Nucleus accumbens (tissue), 56 donors: ENCODE results near the gene PLAAT5.
"Not testable (repeated sequence)": the region's sequence is repeated elsewhere in the genome, so short reads cannot be mapped to it uniquely, and the experiment has no call there.

Experiments used
- DNase-seq, 56 donors: peaks; one replicate each; lab custom pipeline; 2025; lab: John Stamatoyannopoulos, UW

PLAAT5 gene

DNA sequence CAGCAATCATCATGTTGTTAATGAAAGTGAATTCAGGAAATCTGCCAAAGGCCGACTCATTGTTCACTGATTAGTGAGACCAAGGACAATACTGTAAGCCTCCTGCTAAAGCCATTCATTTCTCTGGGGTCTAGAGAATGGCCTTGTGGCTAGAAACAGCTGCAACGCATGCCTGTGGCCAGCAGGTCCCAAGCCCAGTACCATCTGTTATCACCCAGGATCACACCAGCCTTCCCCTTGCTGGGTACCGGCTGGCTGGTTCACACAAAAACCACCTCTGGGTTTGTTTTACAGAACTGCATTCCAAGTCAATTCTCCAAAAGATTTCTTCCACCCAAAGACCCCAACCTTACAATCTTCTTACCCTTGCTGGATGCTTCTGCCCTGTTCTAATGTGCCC lies 1.1 kb downstream of the PLAAT5 start:
- peak in 3 of 56 donors; percentile 9 to 41 (median 37) for DNase-seq

DNA sequence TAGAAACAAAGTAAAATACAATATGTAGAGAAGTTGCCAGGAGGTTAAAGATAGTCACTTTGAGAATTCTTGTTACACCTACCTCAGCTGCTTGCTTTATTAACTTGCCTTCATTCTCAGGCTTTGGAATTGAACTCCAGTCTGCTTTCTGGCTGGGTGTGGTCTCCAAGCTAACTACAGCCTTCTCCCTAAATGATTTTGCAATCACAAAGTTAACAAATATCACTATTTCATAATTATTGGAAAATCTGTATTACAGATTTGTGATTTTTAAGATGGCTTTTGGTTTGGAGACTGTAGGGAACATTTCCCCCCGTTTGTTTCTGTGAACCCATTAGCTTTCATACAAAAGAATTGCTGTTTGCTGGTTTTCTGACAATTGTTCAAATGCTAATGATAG lies 2.2 kb downstream of the PLAAT5 start:
- no peak for DNase-seq

DNA sequence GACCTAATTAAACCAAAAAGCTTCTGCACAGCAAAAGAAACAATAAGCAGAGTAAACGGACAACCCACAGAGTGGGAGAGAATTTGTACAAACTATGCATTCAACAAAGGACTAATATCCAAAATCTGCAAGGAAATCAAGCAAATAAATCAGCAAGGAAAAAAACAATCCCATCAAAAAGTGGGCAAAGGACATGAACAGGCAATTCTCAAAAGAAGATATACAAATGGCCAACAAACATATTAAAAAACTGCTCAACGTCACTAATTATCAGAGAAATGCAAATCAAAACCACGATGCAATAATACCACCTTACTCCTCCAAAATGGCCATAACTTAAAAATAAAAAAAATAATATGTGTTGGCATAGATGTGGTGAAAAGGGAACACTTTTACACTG lies 5.2 kb downstream of the PLAAT5 start:
- DNase-seq: no peak

DNA sequence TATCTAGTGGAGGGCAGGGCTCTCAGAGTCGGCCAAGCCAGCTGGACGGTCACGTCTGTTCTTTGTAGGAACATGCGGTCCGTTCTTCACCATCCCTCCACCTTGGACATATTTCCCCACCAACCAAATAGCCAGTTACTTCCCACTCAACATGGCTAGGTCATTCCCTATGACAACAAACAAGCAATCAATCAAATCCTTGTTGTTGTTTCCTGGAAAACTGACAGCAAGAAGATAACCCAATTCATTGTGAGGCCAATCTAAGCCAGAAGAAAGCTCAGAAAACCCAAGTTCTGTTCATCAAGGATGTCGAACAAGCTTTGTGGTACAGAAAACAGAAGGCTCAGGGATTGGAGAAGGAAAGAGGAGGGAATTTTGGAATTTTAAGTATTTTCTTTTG lies 10.9 kb downstream of the PLAAT5 start:
- DNase-seq: no peak

DNA sequence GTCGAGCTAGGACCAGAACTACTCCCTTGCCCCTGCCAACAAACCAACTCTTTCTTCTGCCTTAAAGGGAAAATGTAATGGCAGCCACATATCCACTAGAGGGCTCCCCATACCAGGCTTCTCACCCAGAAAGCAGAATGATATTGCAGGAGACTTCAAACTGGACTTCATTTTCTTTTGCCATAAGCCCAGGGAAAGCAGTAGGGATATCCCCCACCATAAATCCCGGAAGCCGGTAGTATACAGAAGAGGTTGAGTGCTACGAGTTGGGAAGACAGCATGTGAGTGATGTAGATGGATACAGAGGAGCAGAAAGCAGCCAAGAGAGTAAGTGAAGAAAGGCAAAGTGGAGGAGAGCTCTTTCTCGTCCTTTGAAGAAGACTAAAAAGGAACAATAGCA lies 12.1 kb downstream of the PLAAT5 start:
- peak in 47 of 56 donors; percentile 6 to 78 (median 43) for DNase-seq

DNA sequence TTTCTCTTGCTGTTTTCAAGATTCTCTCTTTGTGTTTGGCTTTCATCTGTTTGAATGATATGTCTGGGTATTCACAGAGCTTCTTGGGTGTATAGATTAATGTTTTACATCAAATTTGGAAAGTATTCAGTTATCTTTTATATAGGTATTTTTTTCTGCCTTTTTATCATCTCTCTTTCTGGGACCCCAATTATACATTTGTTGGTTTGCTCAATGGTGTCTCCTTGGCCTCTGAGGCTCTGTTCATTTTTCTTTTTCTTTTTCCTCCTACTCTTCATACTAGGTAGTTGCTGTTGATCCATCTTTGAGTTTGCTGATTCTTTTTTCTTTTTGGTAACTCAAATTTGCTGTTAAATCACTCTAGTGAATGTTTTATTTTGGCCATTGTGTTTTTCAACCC lies 14.3 kb downstream of the PLAAT5 start:
- DNase-seq: no peak

DNA sequence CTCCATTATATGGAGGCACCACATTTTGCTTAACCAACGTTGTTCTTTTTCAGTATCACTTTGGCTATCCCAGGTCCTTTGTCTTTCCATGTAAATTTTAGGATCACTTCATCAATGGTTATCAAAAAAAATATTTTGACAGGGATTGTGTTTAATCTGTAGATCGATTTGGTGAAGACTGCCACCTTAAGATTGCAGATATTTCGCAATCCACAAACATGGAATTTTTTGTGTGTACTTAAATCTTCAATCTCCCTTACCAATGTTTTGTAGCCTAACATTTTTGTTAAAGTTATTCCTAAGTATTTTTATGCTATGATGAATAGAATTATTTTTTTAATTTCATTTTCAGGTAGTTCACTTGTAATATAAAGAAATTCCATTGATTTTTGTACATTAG lies 18.6 kb downstream of the PLAAT5 start:
- DNase-seq: no peak

DNA sequence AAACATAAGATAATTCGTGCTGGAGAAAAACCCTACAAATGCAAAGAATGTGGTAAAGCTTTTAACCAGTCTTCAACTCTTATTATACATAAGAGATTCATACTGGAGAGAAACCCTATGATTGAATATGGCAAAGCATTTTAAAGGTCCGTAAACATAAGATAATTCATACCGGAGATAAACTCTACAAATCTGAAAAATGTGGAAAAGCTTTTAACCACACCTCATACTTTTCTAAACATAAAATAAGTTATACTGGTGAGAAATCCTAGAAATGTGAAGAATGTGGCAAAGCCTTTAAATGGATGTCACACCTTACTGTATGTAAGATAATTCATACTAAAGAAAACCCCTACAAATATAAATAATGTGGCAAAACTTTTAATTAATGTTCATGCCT lies 20.7 kb downstream of the PLAAT5 start:
- no peak for DNase-seq

DNA sequence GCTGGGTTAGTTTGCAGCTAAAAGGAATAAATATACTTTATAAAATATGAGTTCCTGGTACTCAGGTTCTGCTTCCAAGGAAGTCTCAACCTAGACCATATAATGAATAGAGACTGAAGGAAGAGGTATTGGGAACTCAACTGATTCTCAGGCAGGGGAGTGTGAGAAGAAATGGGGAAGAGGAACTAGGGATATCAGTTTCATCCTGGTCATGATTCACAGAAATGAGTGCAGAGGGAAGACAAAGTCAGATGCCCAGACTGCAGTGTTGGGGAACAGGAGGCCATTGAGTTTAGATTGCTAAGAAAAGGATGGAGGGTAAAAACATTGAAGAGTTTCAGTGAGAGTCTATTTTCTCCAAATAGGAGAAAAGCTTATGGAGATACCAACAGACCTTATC lies 28.8 kb downstream of the PLAAT5 start:
- DNase-seq: no peak

DNA sequence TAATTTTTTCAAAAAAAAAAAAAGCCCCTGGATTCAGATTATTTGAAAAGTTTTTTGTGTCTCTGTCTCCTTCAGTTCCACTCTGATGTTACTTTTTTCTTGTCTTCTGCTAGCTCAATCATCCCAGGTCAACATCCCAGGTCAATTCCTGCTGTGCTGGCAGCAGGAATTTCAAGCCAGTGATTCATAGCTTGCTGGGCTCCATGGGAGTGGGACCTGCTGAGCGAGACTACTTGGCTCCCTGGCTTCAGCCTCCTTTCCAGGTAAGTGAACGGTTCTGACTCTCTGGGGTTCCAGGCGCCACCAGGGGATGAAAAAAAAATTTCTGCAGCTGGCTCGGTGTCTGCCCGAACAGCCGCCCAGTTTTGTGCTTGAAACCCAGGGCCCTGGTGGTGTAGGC lies 31.4 kb downstream of the PLAAT5 start:
- no peak for DNase-seq

DNA sequence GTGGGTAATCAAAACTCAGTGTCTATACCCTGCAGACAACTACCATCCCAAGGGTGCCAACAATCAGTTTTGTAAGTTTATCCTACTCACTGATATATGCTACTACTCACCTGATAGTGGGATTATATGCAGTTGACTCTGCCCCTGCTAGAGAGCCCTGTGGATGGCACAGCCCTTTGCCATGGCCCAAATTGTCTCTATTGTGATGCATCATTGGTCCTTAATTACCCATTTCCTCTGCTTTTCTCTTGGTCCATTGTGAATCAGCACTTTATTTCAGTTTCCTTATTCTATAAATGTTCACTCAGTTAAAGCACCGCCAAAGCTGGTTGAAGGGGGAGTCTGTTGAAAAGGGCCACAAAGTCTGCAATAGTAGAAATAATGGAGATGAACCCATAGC lies 42.3 kb downstream of the PLAAT5 start:
- no peak for DNase-seq

DNA sequence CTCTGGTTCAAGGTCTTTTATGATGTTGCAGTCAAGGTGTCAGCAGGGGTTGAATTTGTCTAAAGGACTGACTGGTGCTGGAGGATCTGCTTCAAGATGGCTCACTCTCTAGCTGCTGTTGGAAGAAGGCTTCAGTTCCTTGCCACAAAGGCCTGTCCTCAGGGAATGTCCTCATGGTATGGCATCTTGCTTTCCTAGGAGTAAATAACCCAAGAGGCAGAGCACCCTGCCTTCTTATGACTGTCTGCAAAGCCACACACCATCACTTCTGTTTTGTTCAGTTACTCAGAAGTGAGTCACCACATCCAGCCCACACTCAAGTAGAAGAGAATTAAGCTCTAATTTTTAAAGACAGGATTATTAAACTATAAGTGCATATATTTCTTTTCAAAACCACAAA lies 45.2 kb downstream of the PLAAT5 start:
- peak in 14 of 56 donors; percentile 1 to 53 (median 13) for DNase-seq

DNA sequence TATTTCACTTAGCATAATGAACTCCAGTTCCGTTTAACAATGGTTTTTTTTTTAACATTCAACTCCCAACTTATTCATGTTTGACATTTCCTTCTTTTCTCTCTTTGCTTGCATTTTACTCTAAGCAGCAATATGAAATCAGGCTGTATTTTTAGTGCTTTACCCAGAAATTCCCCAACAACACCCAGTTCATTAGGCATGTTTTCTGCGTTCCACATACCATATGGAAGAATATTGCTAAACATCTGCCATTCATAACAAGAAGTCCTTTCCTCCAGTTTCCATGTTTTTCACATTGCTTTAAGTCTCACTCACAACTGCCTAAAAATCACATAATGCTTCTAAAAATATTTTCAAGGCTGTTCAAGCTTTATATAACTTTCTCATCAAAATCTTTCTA lies 45.8 kb downstream of the PLAAT5 start:
- no peak for DNase-seq

DNA sequence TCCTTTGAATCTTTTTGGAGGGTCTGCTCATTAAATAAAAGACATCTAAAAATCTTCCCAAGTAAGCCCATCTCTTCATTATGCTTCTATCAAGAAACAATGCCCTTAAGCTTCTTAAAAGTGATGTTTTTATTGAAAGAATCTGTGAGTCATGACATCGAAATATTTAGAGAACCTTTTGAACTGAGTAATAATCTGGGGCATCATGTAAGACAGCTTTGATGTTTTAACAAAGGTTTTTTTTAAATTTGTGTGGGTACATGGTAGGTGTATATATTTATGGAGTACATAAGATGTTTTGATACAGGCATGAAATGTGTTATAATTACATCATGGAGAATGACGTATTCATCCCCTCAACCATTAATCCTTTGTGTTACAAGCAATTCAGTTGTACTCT lies 46.8 kb downstream of the PLAAT5 start:
- DNase-seq: no peak

DNA sequence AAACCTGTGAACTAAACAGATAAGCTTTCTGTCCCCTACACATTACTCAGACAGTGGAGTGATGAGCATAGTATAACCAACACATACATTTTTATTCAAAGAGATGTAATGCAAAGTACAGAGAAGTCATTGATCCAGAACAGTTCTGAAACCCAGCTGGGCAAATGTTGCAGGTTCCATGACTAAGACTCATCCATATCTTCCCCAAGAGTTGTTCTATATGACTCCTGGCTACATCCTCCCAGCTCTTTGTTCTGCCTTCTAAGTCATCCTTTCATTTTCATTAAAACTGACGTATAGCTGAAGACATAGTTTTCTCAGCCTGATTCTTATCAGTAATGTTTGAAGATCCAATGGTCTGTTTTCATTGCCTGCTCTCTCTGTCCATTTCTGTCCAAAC lies 47.3 kb downstream of the PLAAT5 start:
- DNase-seq: no peak

DNA sequence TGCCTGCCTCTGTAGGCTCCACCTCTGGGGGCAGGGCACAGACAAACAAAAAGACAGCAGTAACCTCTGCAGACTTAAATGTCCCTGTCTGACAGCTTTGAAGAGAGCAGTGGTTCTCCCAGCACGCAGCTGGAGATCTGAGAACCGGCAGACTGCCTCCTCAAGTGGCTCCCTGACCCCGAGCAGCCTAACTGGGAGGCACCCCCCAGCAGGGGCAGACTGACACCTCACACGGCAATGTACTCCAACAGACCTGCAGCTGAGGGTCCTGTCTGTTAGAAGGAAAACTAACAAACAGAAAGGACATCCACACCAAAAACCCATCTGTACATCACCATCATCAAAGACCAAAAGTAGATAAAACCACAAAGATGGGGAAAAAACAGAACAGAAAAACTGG lies 55.1 kb downstream of the PLAAT5 start:
- not testable (repeated sequence) for DNase-seq

DNA sequence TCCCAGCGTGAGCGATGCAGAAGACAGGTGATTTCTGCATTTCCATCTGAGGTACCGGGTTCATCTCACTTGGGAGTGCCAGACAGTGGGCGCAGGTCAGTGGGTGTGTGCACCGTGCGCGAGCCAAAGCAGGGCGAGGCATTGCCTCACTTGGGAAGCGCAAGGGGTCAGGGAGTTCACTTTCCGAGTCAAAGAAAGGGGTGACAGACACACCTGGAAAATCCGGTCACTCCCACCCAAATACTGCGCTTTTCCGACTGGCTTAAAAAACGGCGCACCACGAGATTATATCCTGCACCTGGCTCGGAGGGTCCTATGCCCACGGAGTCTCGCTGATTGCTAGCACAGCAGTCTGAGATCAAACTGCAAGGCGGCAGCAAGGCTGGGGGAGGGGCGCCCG lies 55.6 kb downstream of the PLAAT5 start:
- not testable (repeated sequence) for DNase-seq

DNA sequence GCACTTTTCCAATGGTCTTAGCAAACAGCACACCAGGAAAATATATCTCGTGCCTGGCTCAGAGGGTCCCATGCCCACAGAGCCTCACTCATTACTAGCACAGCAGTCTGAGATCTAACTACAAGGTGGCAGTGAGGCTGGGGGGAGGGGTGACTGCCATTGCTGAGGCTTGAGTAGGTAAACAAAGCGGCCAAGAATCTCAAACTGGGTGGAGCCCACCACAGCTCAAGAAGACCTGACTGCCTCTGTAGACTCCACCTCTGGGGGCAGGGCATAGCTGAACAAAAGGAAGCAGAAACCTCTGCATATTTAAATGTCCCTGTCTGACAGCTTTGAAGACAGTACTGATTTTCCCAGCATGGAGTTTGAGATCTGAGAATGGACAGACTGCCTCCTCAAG lies 60.2 kb downstream of the PLAAT5 start:
- not testable (repeated sequence) for DNase-seq

DNA sequence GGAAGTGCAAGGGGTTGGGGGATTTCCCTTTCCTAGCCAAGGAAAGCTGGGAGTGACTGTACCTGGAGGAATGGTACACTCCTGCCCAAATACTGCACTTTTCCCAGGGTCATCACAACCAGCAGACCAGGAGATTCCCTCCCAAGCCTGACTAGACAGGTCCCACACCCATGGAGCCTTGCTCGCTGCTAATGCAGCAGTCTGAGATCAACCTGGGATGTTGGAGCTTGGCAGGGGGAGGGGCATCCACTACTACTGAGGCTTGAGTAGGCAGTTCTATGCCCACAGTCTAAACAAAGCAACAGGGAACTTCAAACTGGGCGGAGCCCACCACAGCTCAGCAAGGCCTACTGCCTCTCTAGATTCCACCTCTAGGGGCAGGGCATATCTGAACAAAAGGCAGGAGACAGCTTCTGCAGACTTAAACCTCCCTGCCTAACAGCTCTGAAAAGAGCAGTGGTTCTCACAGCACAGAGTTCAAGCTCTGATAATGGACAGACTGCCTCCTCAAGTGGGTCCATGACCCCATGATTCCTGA lies 62.9 kb downstream of the PLAAT5 start:
- no peak for DNase-seq

DNA sequence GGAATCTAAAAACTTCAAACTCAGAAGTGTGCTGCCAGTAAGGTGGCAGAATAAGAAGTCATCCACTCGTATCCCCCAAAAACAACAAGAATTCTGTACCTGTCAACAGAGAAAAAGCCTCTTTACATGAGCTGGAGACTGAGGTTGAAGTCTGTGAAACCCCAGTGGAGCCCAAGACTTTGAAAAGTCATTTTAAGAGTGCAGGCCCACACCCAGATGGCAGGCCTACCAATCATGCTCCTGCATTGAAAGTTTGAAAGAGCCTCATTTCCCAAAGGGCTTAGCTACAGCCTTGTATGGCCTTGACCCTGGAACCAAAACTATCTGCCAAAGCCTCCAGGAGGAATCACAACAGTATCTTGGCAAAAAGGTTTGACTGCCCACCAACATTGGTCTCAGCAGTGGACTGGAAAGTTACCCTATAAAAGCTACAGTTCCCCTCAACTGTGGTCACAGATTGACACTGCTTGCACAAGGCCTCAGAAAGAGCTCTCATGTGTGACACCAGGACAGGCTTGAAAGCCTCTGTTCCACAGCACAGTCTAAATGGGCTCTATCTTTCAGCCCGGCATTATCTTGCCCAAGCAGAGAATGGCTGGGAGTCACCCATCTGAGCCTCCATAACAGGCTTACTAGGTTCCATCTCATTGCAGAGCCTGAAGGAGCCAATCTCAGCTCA lies 73.7 kb downstream of the PLAAT5 start:
- DNase-seq: no peak
